ENCODE data around the gene GADL1.

DNA sequence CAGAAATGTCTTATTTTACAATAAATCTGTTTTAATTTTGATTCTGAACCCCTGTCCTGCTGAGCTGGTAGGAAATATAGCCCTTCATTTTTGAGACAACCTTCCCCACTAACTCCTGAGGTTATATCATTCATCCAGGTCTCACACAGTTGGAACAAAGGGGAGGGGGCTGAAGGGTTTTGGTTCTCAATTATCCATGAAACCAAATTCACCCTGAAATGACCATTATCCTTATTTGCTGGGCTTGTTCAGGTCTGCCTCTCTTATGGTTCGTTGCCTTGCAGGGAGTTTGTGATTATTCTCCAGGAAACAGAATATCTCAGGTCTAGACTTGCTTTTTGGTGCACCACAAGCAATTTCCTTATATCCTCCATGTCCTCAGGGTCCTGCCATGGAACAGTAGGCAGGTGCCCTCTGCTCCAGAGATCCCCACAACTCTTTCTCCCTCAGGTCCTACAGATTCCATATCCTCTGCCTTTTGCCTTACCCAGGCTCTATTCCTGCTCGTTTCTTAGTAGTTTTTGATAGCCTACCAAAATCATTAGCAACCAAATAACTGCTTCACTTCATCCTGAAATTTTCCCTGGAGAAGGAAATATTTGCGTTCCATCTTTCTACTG, 193.6 kb downstream of the GADL1 start:
- TF ChIP-seq, protein P1, sequence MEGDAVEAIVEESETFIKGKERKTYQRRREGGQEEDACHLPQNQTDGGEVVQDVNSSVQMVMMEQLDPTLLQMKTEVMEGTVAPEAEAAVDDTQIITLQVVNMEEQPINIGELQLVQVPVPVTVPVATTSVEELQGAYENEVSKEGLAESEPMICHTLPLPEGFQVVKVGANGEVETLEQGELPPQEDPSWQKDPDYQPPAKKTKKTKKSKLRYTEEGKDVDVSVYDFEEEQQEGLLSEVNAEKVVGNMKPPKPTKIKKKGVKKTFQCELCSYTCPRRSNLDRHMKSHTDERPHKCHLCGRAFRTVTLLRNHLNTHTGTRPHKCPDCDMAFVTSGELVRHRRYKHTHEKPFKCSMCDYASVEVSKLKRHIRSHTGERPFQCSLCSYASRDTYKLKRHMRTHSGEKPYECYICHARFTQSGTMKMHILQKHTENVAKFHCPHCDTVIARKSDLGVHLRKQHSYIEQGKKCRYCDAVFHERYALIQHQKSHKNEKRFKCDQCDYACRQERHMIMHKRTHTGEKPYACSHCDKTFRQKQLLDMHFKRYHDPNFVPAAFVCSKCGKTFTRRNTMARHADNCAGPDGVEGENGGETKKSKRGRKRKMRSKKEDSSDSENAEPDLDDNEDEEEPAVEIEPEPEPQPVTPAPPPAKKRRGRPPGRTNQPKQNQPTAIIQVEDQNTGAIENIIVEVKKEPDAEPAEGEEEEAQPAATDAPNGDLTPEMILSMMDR (IDR thresholded peaks at IDR 0.05; ENCODE audit: insufficient read depth, low read length): no peak
- TF ChIP-seq GABPA (IDR thresholded peaks at IDR 0.05; ENCODE audit: low read depth) (no peak), POLR2AphosphoS5 (IDR thresholded peaks at IDR 0.05; ENCODE audit: low read depth) (no peak)
- TF ChIP-seq, protein P2, sequence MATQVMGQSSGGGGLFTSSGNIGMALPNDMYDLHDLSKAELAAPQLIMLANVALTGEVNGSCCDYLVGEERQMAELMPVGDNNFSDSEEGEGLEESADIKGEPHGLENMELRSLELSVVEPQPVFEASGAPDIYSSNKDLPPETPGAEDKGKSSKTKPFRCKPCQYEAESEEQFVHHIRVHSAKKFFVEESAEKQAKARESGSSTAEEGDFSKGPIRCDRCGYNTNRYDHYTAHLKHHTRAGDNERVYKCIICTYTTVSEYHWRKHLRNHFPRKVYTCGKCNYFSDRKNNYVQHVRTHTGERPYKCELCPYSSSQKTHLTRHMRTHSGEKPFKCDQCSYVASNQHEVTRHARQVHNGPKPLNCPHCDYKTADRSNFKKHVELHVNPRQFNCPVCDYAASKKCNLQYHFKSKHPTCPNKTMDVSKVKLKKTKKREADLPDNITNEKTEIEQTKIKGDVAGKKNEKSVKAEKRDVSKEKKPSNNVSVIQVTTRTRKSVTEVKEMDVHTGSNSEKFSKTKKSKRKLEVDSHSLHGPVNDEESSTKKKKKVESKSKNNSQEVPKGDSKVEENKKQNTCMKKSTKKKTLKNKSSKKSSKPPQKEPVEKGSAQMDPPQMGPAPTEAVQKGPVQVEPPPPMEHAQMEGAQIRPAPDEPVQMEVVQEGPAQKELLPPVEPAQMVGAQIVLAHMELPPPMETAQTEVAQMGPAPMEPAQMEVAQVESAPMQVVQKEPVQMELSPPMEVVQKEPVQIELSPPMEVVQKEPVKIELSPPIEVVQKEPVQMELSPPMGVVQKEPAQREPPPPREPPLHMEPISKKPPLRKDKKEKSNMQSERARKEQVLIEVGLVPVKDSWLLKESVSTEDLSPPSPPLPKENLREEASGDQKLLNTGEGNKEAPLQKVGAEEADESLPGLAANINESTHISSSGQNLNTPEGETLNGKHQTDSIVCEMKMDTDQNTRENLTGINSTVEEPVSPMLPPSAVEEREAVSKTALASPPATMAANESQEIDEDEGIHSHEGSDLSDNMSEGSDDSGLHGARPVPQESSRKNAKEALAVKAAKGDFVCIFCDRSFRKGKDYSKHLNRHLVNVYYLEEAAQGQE (IDR thresholded peaks at IDR 0.05; ENCODE audit: insufficient replicate concordance, low read depth): no peak

All from HL-60 (cell line).